PFSK-1 (cell line): Measurements from ENCODE around the gene LMLN.

Source experiments
- FOXP2 ChIP-seq: optimal IDR thresholded peaks from 2 replicates; pipeline ENCODE3; 2011; ENCODE audit warnings: borderline replicate concordance, control low read depth, inconsistent platforms; ENCODE audit not compliant: insufficient read depth; ENCODE audit errors: extremely low read length, extremely low read depth
- POLR2AphosphoS5 ChIP-seq: IDR thresholded peaks from 2 replicates; pipeline ENCODE4 v1.6.1; 2012; ENCODE audit warnings: low read depth, mild to moderate bottlenecking, control low read depth, low read length, moderate library complexity
- REST ChIP-seq, 2 experiments: IDR thresholded peaks; 2 replicates each; pipeline versions ENCODE4 v1.6.1 to v1.8.0; 2011 to 2012; ENCODE audit warnings: low read depth in 2 of 2, low read length in 2 of 2, control low read depth in 1 of 2, inconsistent platforms in 1 of 2, mild to moderate bottlenecking in 1 of 2, moderate library complexity in 1 of 2; ENCODE audit not compliant: insufficient read depth in 1 of 2
- SIN3A ChIP-seq: IDR thresholded peaks from 2 replicates; pipeline ENCODE4 v1.6.1; 2012; ENCODE audit warnings: mild to moderate bottlenecking, low read length, moderate library complexity, borderline replicate concordance; ENCODE audit not compliant: insufficient read depth
- TAF1 ChIP-seq: IDR thresholded peaks from 2 replicates; pipeline ENCODE4 v1.6.1; 2012; ENCODE audit warnings: low read length, control low read depth, borderline replicate concordance; ENCODE audit not compliant: insufficient read depth

The LMLN gene

GRCh38 chr3:197963019-197963637, 3.1 kb downstream of the LMLN start:
- no peak for TF ChIP-seq FOXP2

- TF ChIP-seq SIN3A (no peak), REST (IDR thresholded peaks at IDR 0.05; ENCODE audit: insufficient read depth in 1 of 2, low read depth in 2 of 2, low read length in 2 of 2) (no peak), FOXP2 (no peak), POLR2AphosphoS5 (no peak), TAF1 (no peak)
Observed at GRCh38 chr3:197970588-197970987, 10.6 kb downstream of the LMLN start.

GRCh38 chr3:197974016-197974415, 14.0 kb downstream of the LMLN start:
- TF ChIP-seq FOXP2 = no peak
- TF ChIP-seq TAF1 = no peak
- no peak for TF ChIP-seq POLR2AphosphoS5
- TF ChIP-seq SIN3A = no peak
- no peak for TF ChIP-seq REST (IDR thresholded peaks at IDR 0.05; ENCODE audit: insufficient read depth in 1 of 2, low read depth in 2 of 2, low read length in 2 of 2)

GRCh38 chr3:197975311-197975710, 15.3 kb downstream of the LMLN start:
- no peak for TF ChIP-seq FOXP2
- no peak for TF ChIP-seq REST (IDR thresholded peaks at IDR 0.05; ENCODE audit: insufficient read depth in 1 of 2, low read depth in 2 of 2, low read length in 2 of 2)
- no peak for TF ChIP-seq TAF1
- no peak for TF ChIP-seq POLR2AphosphoS5
- no peak for TF ChIP-seq SIN3A

GRCh38 chr3:197983076-197983475, 23.1 kb downstream of the LMLN start:
- TF ChIP-seq POLR2AphosphoS5 = no peak
- TF ChIP-seq REST (IDR thresholded peaks at IDR 0.05; ENCODE audit: insufficient read depth in 1 of 2, low read depth in 2 of 2, low read length in 2 of 2) = no peak
- TF ChIP-seq TAF1 = no peak
- TF ChIP-seq SIN3A = no peak
- TF ChIP-seq FOXP2 = no peak
